IPS DF 6.9 (cell line): ENCODE data around the gene NTSR1.

ENCODE experiments used
- DNase-seq: peaks from one replicate; pipeline ENCODE4 v3.0.0-alpha.2; 2013; ENCODE audit warnings: low read depth, low spot score
- H3K27ac ChIP-seq: one replicate; pipeline ENCODE4 v1.5.1; 2013; ENCODE audit warnings: low read length, control low read depth
- H3K27me3 ChIP-seq: 2 replicates; pipeline ENCODE4 v1.6.1; 2013; ENCODE audit warnings: mild to moderate bottlenecking, low read length; ENCODE audit not compliant: control insufficient read depth, insufficient read depth
- H3K36me3 ChIP-seq: 2 replicates; pipeline ENCODE4 v1.6.1; 2013; ENCODE audit warnings: low read length; ENCODE audit not compliant: control insufficient read depth, insufficient read depth
- H3K4me1 ChIP-seq: 2 replicates; pipeline ENCODE4 v1.6.1; 2013; ENCODE audit warnings: low read length; ENCODE audit not compliant: control insufficient read depth, insufficient read depth
- H3K4me3 ChIP-seq: 2 replicates; pipeline ENCODE4 v1.5.1; 2013; ENCODE audit warnings: mild to moderate bottlenecking, low read length
- H3K9me3 ChIP-seq: 2 replicates; pipeline ENCODE4 v1.6.1; 2013; ENCODE audit warnings: low read length, inconsistent platforms; ENCODE audit not compliant: control insufficient read depth, insufficient read depth
- WGBS: extraction: QIAGEN DNeasy Blood & Tissue Kit; methylation state at CpG from one replicate; pipeline ENCODE4 v1.1.7; 2013; ENCODE audit warnings: mixed read lengths, missing lambda C conversion rate; ENCODE audit not compliant: insufficient read length, insufficient coverage; 5-methylcytosine and 5-hydroxymethylcytosine counted together

NTSR1 gene

GRCh38 chr20:62794007-62794724 is 85.5 kb downstream of the NTSR1 start:
- no CpG with 5 or more reads among the region's 69 CpGs for WGBS
- Histone ChIP-seq H3K27me3 (no peaks in the 10 kb centered on the region), H3K36me3 (peaks cover 9% of the 10 kb centered on the region; the same call in 1 of the 2 replicates), H3K27ac (no peak overlapping the region), H3K4me3 (peak overlapping the region; percentile 25; the same call in 1 of the 2 replicates), H3K9me3 (no peaks in the 10 kb centered on the region), H3K4me1 (peaks cover 4% of the 10 kb centered on the region)
- peak; percentile 80 for DNase-seq

GRCh38 chr20:62795023-62795761 is 86.6 kb downstream of the NTSR1 start:
- H3K27me3 ChIP-seq: no peaks in the 10 kb centered on the region
- no peaks in the 10 kb centered on the region for H3K9me3 ChIP-seq
- no peak for DNase-seq
- peaks cover 4% of the 10 kb centered on the region for H3K4me1 ChIP-seq
- peaks cover 12% of the 10 kb centered on the region; the same call in 1 of the 2 replicates for H3K36me3 ChIP-seq
- peak overlapping the region; percentile 34; the same call in 1 of the 2 replicates for H3K4me3 ChIP-seq
- no peak overlapping the region for H3K27ac ChIP-seq
- no CpG with 5 or more reads among the region's 68 CpGs for WGBS

GRCh38 chr20:62796699-62797491 is 88.3 kb downstream of the NTSR1 start:
- peak overlapping the region; percentile 84 for H3K4me3 ChIP-seq
- no peak for DNase-seq
- H3K9me3 ChIP-seq: no peaks in the 10 kb centered on the region
- peaks cover 17% of the 10 kb centered on the region for H3K36me3 ChIP-seq
- WGBS: no CpG with 5 or more reads among the region's 53 CpGs
- H3K27ac ChIP-seq: no peak overlapping the region
- H3K4me1 ChIP-seq: peaks cover 4% of the 10 kb centered on the region
- H3K27me3 ChIP-seq: no peaks in the 10 kb centered on the region

GRCh38 chr20:62797671-62798532 is 89.3 kb downstream of the NTSR1 start:
- no peak for DNase-seq
- H3K4me1 ChIP-seq: peaks cover 4% of the 10 kb centered on the region
- no peaks in the 10 kb centered on the region for H3K27me3 ChIP-seq
- no peak overlapping the region for H3K4me3 ChIP-seq
- no peak overlapping the region for H3K27ac ChIP-seq
- H3K9me3 ChIP-seq: no peaks in the 10 kb centered on the region
- WGBS: no CpG with 5 or more reads among the region's 26 CpGs
- H3K36me3 ChIP-seq: peaks cover 17% of the 10 kb centered on the region

- no CpG with 5 or more reads among the region's 8 CpGs for WGBS
- no peak overlapping the region for H3K27ac ChIP-seq
- H3K4me1 ChIP-seq: 0 out of 2 replicates have a peak, but pooled peaks cover under 1% of the 10 kb centered on the region
- no peaks in the 10 kb centered on the region for H3K9me3 ChIP-seq
- no peaks in the 10 kb centered on the region for H3K27me3 ChIP-seq
- H3K36me3 ChIP-seq: peaks cover 17% of the 10 kb centered on the region
- DNase-seq: no peak
- H3K4me3 ChIP-seq: no peak overlapping the region
Measured at GRCh38 chr20:62799036-62799435, 90.4 kb downstream of the NTSR1 start.

- DNase-seq: no peak
- no peak overlapping the region for H3K4me3 ChIP-seq
- H3K36me3 ChIP-seq: peaks cover 17% of the 10 kb centered on the region
- no peaks in the 10 kb centered on the region for H3K27me3 ChIP-seq
- no peaks in the 10 kb centered on the region for H3K9me3 ChIP-seq
- H3K27ac ChIP-seq: no peak overlapping the region
- 0 out of 2 replicates have a peak, but pooled peaks cover 2% of the 10 kb centered on the region for H3K4me1 ChIP-seq
- no CpG with 5 or more reads among the region's 19 CpGs for WGBS
Measured at GRCh38 chr20:62799459-62799858, 90.8 kb downstream of the NTSR1 start.

- WGBS: no CpG with 5 or more reads among the region's 10 CpGs
- no peak for DNase-seq
- H3K4me3 ChIP-seq: no peak overlapping the region
- H3K9me3 ChIP-seq: no peaks in the 10 kb centered on the region
- peaks cover 17% of the 10 kb centered on the region for H3K36me3 ChIP-seq
- no peaks in the 10 kb centered on the region for H3K27me3 ChIP-seq
- H3K27ac ChIP-seq: no peak overlapping the region
- 0 out of 2 replicates have a peak, but pooled peaks cover 2% of the 10 kb centered on the region for H3K4me1 ChIP-seq
Measured at GRCh38 chr20:62799873-62800272, 91.2 kb downstream of the NTSR1 start.

GRCh38 chr20:62800314-62801259 is 92.0 kb downstream of the NTSR1 start:
- Histone ChIP-seq H3K9me3 (no peaks in the 10 kb centered on the region), H3K4me1 (peaks cover 2% of the 10 kb centered on the region; the same call in 1 of the 2 replicates), H3K27ac (no peak overlapping the region), H3K36me3 (peaks cover 17% of the 10 kb centered on the region), H3K4me3 (no peak overlapping the region), H3K27me3 (no peaks in the 10 kb centered on the region)
- no peak for DNase-seq
- WGBS: no CpG with 5 or more reads among the region's 26 CpGs
